ENCODE data around the gene TSPAN33.

GRCh38 chr7:129123510-129123857 is 21.0 kb upstream of the TSPAN33 start:
- TF ChIP-seq EP300 (IDR thresholded peaks at IDR 0.05; ENCODE audit: borderline replicate concordance), result no peak
- TF ChIP-seq YY1 (IDR thresholded peaks at IDR 0.05; ENCODE audit: low read depth), result no peak
- TF ChIP-seq CREB1 (IDR thresholded peaks at IDR 0.05; ENCODE audit: low read depth), result no peak
- no peak for TF ChIP-seq TAF1 (IDR thresholded peaks at IDR 0.05; ENCODE audit: low read depth)
- no peak for TF ChIP-seq RAD21 (IDR thresholded peaks at IDR 0.05; ENCODE audit: low read depth)
- TF ChIP-seq USF1 (IDR thresholded peaks at IDR 0.05), result no peak
- no peak for TF ChIP-seq CEBPB (IDR thresholded peaks at IDR 0.05)
- TF ChIP-seq REST (IDR thresholded peaks at IDR 0.05; ENCODE audit: low read depth), result no peak
- TF ChIP-seq MAX (IDR thresholded peaks at IDR 0.05), result no peak
- TF ChIP-seq NFIC (IDR thresholded peaks at IDR 0.05), result no peak
- no peak for TF ChIP-seq TEAD4 (IDR thresholded peaks at IDR 0.05)
- TF ChIP-seq FOXM1 (IDR thresholded peaks at IDR 0.05; ENCODE audit: borderline replicate concordance, low read depth), result no peak
- no peak for TF ChIP-seq EGR1 (IDR thresholded peaks at IDR 0.05)

Measured in Ishikawa (cell line).